ENCODE results near the gene BBS9. TPM values are rescaled to one million over a fixed set of nuclear protein-coding genes. Genes with fewer than 3 reads are reported as not detected.

Gene BBS9
- total and polyA plus RNA-seq, 4 donors, result 2.3 to 9.5 (median 4.5) TPM

GRCh38 chr7:33558549-33559323 lies 429.4 kb downstream of the BBS9 start:
- Histone ChIP-seq H3K36me3 (ENCODE audit: control insufficient read depth in 4 of 4, insufficient read depth in 3 of 4, low read depth in 1 of 4, low read length in 3 of 4) (no peaks in the 10 kb centered on the region), H3K9me3 (ENCODE audit: control insufficient read depth in 4 of 4, low read length in 3 of 4) (no peaks in the 10 kb centered on the region), H3K9ac (ENCODE audit: low read depth in 1 of 2, low read length in 2 of 2) (no peak overlapping the region), H3K27ac (ENCODE audit: low read depth in 1 of 2, low read length in 2 of 2) (no peak overlapping the region), H3K4me3 (ENCODE audit: low read depth in 1 of 3, low read length in 3 of 3) (no peak overlapping the region), H3K4me1 (ENCODE audit: control insufficient read depth in 4 of 4, insufficient read depth in 4 of 4, low read length in 3 of 4) (no peaks in the 10 kb centered on the region), H3K27me3 (ENCODE audit: control insufficient read depth in 4 of 4, insufficient read depth in 4 of 4, low read length in 3 of 4) (no peaks in the 10 kb centered on the region)
- DNase-seq (ENCODE audit: low spot score), result no peak
- WGBS, result 93% methylated on average over 6 of the region's 6 CpGs
- no peak for TF ChIP-seq ATF3 (IDR thresholded peaks at IDR 0.05)
- TF ChIP-seq GABPA (IDR thresholded peaks at IDR 0.05 in 1 of 2, conservative IDR thresholded peaks at IDR 0.05 in 1 of 2), result no peak
- no peak for TF ChIP-seq RXRA (IDR thresholded peaks at IDR 0.05)
- no peak for TF ChIP-seq ZBTB33 (IDR thresholded peaks at IDR 0.05)
- TF ChIP-seq NR2F2 (IDR thresholded peaks at IDR 0.05), result no peak
- TF ChIP-seq REST (IDR thresholded peaks at IDR 0.05), result no peak
- TF ChIP-seq HNF4G (IDR thresholded peaks at IDR 0.05), result no peak
- TF ChIP-seq JUND (IDR thresholded peaks at IDR 0.05), result no peak
- no peak for TF ChIP-seq SP1 (IDR thresholded peaks at IDR 0.05)

- no peak for DNase-seq (ENCODE audit: low spot score)
- H3K4me1 ChIP-seq (ENCODE audit: control insufficient read depth in 4 of 4, insufficient read depth in 4 of 4, low read length in 3 of 4), result no peaks in the 10 kb centered on the region
- H3K27me3 ChIP-seq (ENCODE audit: control insufficient read depth in 4 of 4, insufficient read depth in 4 of 4, low read length in 3 of 4), result no peaks in the 10 kb centered on the region
- H3K36me3 ChIP-seq (ENCODE audit: control insufficient read depth in 4 of 4, insufficient read depth in 3 of 4, low read depth in 1 of 4, low read length in 3 of 4), result no peaks in the 10 kb centered on the region
- H3K9me3 ChIP-seq (ENCODE audit: control insufficient read depth in 4 of 4, low read length in 3 of 4), result no peaks in the 10 kb centered on the region
- TF ChIP-seq FOXA1 (IDR thresholded peaks at IDR 0.05), result no peak
- no peak for TF ChIP-seq MAX (IDR thresholded peaks at IDR 0.05)
- no peak for TF ChIP-seq ATF3 (IDR thresholded peaks at IDR 0.05)
- TF ChIP-seq HNF4A (conservative IDR thresholded peaks at IDR 0.05), result no peak
- no peak for TF ChIP-seq FOXA2 (IDR thresholded peaks at IDR 0.05)
- TF ChIP-seq JUND (IDR thresholded peaks at IDR 0.05), result no peak
- no peak for TF ChIP-seq HNF4G (IDR thresholded peaks at IDR 0.05)
- TF ChIP-seq REST (IDR thresholded peaks at IDR 0.05), result no peak
- no peak for TF ChIP-seq CTCF (IDR thresholded peaks at IDR 0.05; ENCODE audit: low read depth, low read length, missing input control)
- no peak for TF ChIP-seq NR2F2 (IDR thresholded peaks at IDR 0.05)
- TF ChIP-seq RAD21 (IDR thresholded peaks at IDR 0.05), result no peak
- no peak for TF ChIP-seq RXRA (IDR thresholded peaks at IDR 0.05)
- TF ChIP-seq GABPA (IDR thresholded peaks at IDR 0.05 in 1 of 2, conservative IDR thresholded peaks at IDR 0.05 in 1 of 2), result no peak
- TF ChIP-seq TAF1 (conservative IDR thresholded peaks at IDR 0.05), result no peak
- no peak for TF ChIP-seq EGR1 (IDR thresholded peaks at IDR 0.05; ENCODE audit: low read depth in 2 of 2)
- no peak overlapping the region for H3K9ac ChIP-seq (ENCODE audit: low read depth in 1 of 2, low read length in 2 of 2)
- 79% methylated on average over 6 of the region's 6 CpGs for WGBS
- no peak overlapping the region for H3K27ac ChIP-seq (ENCODE audit: low read depth in 1 of 2, low read length in 2 of 2)
- H3K4me3 ChIP-seq (ENCODE audit: low read depth in 1 of 3, low read length in 3 of 3), result no peak overlapping the region
Observed at GRCh38 chr7:33559324-33559710, 430.0 kb downstream of the BBS9 start.
